ENCODE measurements around the gene UBTD2. TPM values are rescaled to one million over a fixed set of nuclear protein-coding genes. Genes with fewer than 3 reads are reported as not detected.

UBTD2 gene
- total and polyA plus RNA-seq, 11 donors = 5.0 to 13.3 (median 9.7) TPM

- H3K9me3 ChIP-seq = no peaks in the 10 kb centered on the region
- no peak for TF ChIP-seq CTCF (IDR thresholded peaks at IDR 0.05)
- TF ChIP-seq POLR2A (IDR thresholded peaks at IDR 0.05) = no peak
- H3K4me3 ChIP-seq = no peak overlapping the region
- intact Hi-C loops (cut with DNase I) = no loop called here
- DNase-seq = peak in 1 of 5 donors; percentile 33
- H3K36me3 ChIP-seq = peaks cover 0 to 4% (median 0%) of the 10 kb centered on the region in 9 donors
- no peaks in the 10 kb centered on the region for H3K27me3 ChIP-seq
- peaks cover 0 to 44% (median 15%) of the 10 kb centered on the region in 12 donors for H3K4me1 ChIP-seq
- peak; percentile 52 to 68 (median 56) for ATAC-seq
- WGBS, 4 donors = 58 to 66% (median 63%) methylated on average over 4 of the region's 4 CpGs
- peak overlapping the region in 8 of 12 donors; percentile 7 to 52 (median 32) for H3K27ac ChIP-seq
Observed at GRCh38 chr5:172266676-172267092, 16.9 kb downstream of the UBTD2 start.

GRCh38 chr5:172266071-172266675, 17.4 kb downstream of the UBTD2 start:
- peak in 2 of 4 donors; percentile 33 to 36 for ATAC-seq
- H3K27me3 ChIP-seq = no peaks in the 10 kb centered on the region
- H3K9me3 ChIP-seq = no peaks in the 10 kb centered on the region
- peaks cover 0 to 4% (median 0%) of the 10 kb centered on the region in 9 donors for H3K36me3 ChIP-seq
- TF ChIP-seq POLR2A (IDR thresholded peaks at IDR 0.05) (no peak), CTCF (IDR thresholded peaks at IDR 0.05) (no peak)
- 66 to 71% (median 70%) methylated on average over 10 of the region's 10 CpGs for WGBS, 4 donors
- peak overlapping the region in 9 of 12 donors; percentile 4 to 52 (median 27) for H3K27ac ChIP-seq
- no peak overlapping the region for H3K4me3 ChIP-seq
- peaks cover 0 to 49% (median 19%) of the 10 kb centered on the region in 12 donors for H3K4me1 ChIP-seq
- intact Hi-C loops (cut with DNase I) = no loop called here
- no peak for DNase-seq

- no peak overlapping the region for H3K27ac ChIP-seq
- TF ChIP-seq POLR2A (IDR thresholded peaks at IDR 0.05) (no peak), CTCF (IDR thresholded peaks at IDR 0.05) (no peak)
- DNase-seq = no peak
- ATAC-seq = no peak
- H3K4me1 ChIP-seq = peaks cover 0 to 54% (median 25%) of the 10 kb centered on the region in 12 donors
- no peaks in the 10 kb centered on the region for H3K27me3 ChIP-seq
- intact Hi-C loops (cut with DNase I) = no loop called here
- H3K36me3 ChIP-seq = peaks cover 0 to 4% (median 0%) of the 10 kb centered on the region in 9 donors
- no peak overlapping the region for H3K4me3 ChIP-seq
- H3K9me3 ChIP-seq = no peaks in the 10 kb centered on the region
- 85 to 95% (median 91%) methylated on average over 4 of the region's 4 CpGs for WGBS, 4 donors
Observed at GRCh38 chr5:172264815-172265395, 18.7 kb downstream of the UBTD2 start.

- intact Hi-C loops (cut with DNase I) = no loop called here
- DNase-seq (no peak), ATAC-seq (no peak)
- H3K36me3 ChIP-seq = peaks cover 0 to 14% (median 4%) of the 10 kb centered on the region in 9 donors
- no peak for TF ChIP-seq CTCF (IDR thresholded peaks at IDR 0.05)
- no peak for TF ChIP-seq POLR2A (IDR thresholded peaks at IDR 0.05)
- H3K4me3 ChIP-seq = no peak overlapping the region
- peaks cover 0 to 5% (median 0%) of the 10 kb centered on the region in 12 donors for H3K4me1 ChIP-seq
- WGBS, 4 donors = 95 to 99% (median 97%) methylated on average over 19 to 23 of the region's 23 CpGs
- peaks cover 0 to 39% (median 17%) of the 10 kb centered on the region in 12 donors for H3K9me3 ChIP-seq
- H3K27me3 ChIP-seq = no peaks in the 10 kb centered on the region
- H3K27ac ChIP-seq = no peak overlapping the region
Observed at GRCh38 chr5:172255444-172255843, 28.1 kb downstream of the UBTD2 start.

Data from heart left ventricle (tissue), 16 donors.